SK-N-DZ (cell line): ENCODE results near the gene PAK1. TPM values are rescaled to one million over a fixed set of nuclear protein-coding genes. Genes with fewer than 3 reads are reported as not detected.
"Not testable (repeated sequence)": the region's sequence is repeated elsewhere in the genome, so short reads cannot be mapped to it uniquely, and the experiment has no call there.

Source experiments
- DNase-seq: peaks from one replicate; pipeline ENCODE4 v3.0.0-alpha.2; 2015; ENCODE audit warnings: low spot score
- polyA plus RNA-seq, 2 experiments: library from polyadenylated mRNA; depleted of rRNA; stranded (reverse); fragments of >200 nt; gene quantifications; 2 replicates each; pipeline ENCODE4 v1.2.3, GENCODE V29; 2014

Gene PAK1
- polyA plus RNA-seq (2014; cell fraction: cytosol; rRNA removed) = 38.4 and 40.4 TPM in 2 replicates
- 65.4 and 122 TPM in 2 replicates for polyA plus RNA-seq (2014; cell fraction: nucleus; rRNA removed)

- peak; percentile 93 for DNase-seq
These were observed at the start of gene PAK1 for GRCh38 chr11:77473801-77474683. Gene PAK1, minus strand, starts transcription at chr11:77474094. Its CDS starts 81,574 bp downstream, at chr11:77392520.

- DNase-seq = no peak
These were observed 48.3 kb upstream of the PAK1 start for GRCh38 chr11:77522215-77522614.

GRCh38 chr11:77519847-77520246 lies 46.0 kb upstream of the PAK1 start:
- no peak for DNase-seq

GRCh38 chr11:77518471-77518870 lies 44.6 kb upstream of the PAK1 start:
- DNase-seq = no peak

GRCh38 chr11:77517753-77518152 lies 43.9 kb upstream of the PAK1 start:
- DNase-seq = no peak

GRCh38 chr11:77517226-77517625 lies 43.3 kb upstream of the PAK1 start:
- no peak for DNase-seq

GRCh38 chr11:77515483-77515882 lies 41.6 kb upstream of the PAK1 start:
- DNase-seq = no peak

- DNase-seq = peak; percentile 81
These were observed 41.2 kb upstream of the PAK1 start for GRCh38 chr11:77515063-77515462.

GRCh38 chr11:77512092-77512491 lies 38.2 kb upstream of the PAK1 start:
- DNase-seq = no peak

- no peak for DNase-seq
These were observed 37.0 kb upstream of the PAK1 start for GRCh38 chr11:77510851-77511250.

- DNase-seq = no peak
These were observed 36.2 kb upstream of the PAK1 start for GRCh38 chr11:77510095-77510494.

GRCh38 chr11:77508019-77508418 lies 34.1 kb upstream of the PAK1 start:
- no peak for DNase-seq

GRCh38 chr11:77506857-77507256 lies 33.0 kb upstream of the PAK1 start:
- DNase-seq = peak; percentile 60

- DNase-seq = no peak
These were observed 32.1 kb upstream of the PAK1 start for GRCh38 chr11:77505956-77506355.

GRCh38 chr11:77503006-77503405 lies 29.1 kb upstream of the PAK1 start:
- DNase-seq = peak; percentile 87

GRCh38 chr11:77502346-77502905 lies 28.5 kb upstream of the PAK1 start:
- no peak for DNase-seq

- DNase-seq = no peak
These were observed 27.9 kb upstream of the PAK1 start for GRCh38 chr11:77501758-77502157.

GRCh38 chr11:77497368-77497767 lies 23.5 kb upstream of the PAK1 start:
- DNase-seq = no peak

GRCh38 chr11:77495526-77495925 lies 21.6 kb upstream of the PAK1 start:
- DNase-seq = no peak

GRCh38 chr11:77490035-77490434 lies 16.1 kb upstream of the PAK1 start:
- DNase-seq = not testable (repeated sequence)

GRCh38 chr11:77487790-77488189 lies 13.9 kb upstream of the PAK1 start:
- no peak for DNase-seq

- DNase-seq = no peak
These were observed 6.0 kb upstream of the PAK1 start for GRCh38 chr11:77479746-77480352.

GRCh38 chr11:77475206-77475605 lies 1.3 kb upstream of the PAK1 start:
- DNase-seq = no peak
